ENCODE measurements around the gene PPIL6.

Gene PPIL6

DNA sequence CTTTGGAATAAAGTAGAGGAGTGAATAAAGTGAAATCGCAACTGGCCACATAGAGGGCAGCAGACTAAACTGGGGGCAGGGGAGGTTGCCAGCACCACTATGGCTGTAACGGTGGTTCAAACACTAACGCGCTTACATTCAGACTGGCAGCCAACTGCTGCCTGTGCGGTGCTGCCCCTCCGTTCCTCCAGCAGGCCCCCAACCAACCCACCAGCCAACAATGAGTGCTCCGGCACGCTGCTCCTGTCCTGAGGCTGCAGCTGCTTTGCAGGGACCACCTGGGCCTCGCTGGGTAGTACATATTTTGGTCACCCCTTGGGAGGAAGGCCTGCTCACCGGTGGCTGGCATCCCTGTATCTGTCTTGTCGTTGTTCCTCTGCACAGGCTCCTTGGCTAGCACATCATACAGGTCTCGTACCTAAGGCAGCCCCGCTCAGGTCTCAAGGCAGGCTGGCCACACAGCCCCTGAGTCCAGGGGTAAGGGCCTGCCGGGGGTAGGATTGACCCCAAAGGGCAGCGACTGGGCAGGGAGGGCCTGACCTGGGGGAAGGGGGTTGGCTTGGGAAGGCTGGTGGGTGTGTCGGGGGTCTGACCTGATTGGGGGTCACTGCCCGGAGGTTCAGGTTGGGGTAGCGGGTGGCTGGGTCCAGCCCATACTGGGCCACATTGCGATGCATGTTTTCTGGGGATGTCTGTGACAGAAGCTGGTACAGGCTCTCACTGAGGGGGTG, 8.8 kb upstream of the PPIL6 start:
- no peak for DNase-seq

DNA sequence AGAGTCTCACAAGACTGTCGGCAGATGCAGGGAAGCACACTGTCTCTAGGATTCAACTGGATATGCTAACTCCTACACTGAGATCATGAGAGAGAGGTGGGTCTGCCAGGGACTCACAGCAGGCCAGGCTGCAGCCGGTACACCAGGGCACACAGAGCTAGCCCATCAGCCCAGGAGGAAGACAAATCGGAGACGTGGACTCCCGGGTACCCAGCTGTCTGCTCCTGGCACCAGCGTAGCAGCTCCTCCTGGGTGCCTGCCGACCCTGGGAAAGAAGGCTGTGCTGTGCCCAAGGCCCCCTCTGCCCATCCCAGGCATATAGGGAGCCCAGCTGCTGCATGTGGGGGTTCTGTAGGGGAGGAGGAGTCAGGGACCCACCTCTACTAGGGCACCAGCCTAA, 8.2 kb upstream of the PPIL6 start:
- no peak for DNase-seq

DNA sequence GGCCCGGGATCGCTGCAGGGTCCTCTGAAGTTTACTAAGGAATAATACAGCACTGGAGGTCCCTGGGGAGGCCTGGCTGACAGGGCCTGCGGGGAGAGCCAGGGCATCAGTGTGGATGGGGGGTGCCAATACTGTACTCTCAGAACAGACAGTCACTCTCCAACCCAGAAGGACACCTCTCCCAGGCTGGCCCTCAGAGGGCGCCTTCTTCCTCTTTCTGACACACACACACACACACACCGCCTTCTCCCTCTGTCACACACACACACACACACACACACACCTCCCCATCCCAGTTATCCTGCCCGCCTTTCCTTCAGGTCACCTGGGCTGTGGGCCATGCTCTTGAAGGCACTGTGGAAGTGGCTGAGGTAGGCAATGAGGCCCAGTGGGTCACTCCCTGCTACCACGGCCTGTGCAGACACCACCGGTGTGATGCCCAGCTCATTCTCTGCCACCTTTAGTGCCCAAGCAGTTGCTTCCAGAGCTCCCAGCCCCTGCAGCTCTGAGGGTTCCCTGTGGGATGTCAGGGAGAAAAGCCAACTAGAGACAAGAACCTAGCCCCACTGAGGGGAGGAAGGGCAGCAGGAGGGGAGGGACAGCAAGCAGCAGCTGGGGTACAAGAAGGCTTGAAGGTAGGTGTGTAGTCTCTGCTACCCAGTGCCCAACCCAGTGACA, 7.6 kb upstream of the PPIL6 start:
- no peak for DNase-seq

DNA sequence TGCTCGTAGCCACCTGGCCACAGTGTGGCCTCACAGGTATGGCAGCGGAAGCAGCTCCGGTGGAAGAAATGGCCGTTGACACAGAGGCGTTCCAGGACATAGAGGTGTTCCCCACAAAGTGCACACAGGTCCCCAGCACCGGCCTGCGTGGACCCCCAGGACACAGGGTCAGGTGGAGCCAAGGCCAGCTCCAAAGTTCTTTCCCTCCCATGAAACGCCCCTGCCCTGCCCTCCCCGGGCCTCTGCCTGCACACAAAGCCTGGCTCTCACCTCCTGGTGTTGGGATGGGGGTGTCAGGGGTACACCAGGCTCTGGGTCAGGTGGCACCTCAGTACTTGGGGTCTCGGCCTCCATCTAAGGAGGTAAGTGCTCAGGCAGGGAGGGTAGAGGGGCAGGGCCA, 6.7 kb upstream of the PPIL6 start:
- DNase-seq = no peak

DNA sequence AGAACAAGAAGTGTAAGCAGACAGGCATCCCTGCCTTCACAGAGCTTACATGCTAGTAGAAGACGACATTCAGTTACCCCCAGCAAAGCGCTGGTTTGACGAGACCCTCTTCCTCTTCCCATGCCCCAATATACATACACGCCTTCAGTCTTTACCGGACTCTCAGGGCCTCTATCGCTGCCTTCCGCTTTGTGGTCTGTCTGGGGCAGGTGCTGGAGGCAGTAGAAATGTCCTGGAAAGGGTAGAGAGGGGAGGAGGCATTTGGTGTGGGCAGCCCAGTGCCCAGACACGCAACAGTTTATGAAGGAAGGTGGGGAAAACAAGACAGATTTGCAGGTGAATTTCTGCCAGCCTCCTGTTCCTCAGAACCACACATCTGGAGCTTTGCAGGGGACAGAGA, 6.1 kb upstream of the PPIL6 start:
- no peak for DNase-seq

DNA sequence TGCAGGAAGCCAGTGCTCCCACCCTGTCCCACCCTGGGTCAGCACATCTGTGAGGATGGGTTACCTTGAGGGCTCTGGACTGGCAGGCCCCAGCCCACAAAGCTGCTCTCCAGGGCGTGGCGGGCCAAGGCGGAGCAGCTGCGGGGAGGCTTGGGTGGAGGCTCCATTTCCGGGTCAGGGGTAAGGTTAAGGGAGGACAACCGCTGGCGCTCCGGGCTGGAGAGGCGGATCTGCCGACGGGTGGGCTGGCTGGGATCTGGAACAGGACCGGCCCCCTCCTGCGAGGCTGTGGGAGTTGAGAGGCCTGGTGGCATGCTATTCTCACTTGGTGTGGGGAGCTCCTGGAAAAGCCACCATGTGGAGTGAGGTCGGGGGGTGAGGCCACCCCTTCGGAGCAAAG, 5.6 kb upstream of the PPIL6 start:
- no peak for DNase-seq

DNA sequence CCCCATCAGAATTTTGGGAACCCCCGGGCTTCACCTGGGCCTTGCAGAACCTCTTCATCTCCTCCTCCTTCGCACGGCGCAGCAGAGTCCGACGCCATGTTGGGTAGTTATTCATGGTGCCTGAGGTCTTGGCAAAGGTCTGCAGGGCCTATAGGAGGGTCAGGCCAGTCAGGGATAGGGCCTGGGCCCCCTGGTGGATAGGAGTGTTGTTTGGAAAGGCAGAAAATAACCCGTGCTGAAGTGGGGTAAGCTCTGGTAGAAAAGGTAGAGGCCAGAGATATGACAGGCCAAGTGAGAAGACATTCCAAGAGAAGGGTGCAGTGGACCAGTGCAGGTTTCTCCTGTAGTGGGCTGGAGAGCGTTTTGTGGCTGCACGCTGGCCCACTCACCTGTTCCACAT, 5.0 kb upstream of the PPIL6 start:
- no peak for DNase-seq

DNA sequence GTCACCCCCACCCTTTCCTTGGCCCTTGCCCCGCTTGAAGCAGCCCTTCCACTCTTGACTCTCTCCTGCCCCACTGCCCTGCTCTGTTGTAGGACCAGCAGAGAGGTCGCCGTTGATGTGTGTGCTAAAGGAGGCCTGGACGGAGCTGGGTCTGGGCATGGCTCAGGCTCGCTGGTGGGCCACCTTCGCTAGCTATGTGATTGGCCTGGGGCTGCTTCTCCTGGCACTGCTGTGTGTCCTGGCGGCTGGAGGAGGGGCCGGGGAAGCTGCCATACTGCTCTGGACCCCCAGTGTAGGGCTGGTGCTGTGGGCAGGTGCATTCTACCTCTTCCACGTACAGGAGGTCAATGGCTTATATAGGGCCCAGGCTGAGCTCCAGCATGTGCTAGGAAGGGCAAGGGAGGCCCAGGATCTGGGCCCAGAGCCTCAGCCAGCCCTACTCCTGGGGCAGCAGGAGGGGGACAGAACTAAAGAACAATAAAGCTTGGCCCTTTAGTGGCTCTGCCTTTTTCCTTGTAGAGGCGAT, 3.1 kb upstream of the PPIL6 start:
- DNase-seq = no peak

DNA sequence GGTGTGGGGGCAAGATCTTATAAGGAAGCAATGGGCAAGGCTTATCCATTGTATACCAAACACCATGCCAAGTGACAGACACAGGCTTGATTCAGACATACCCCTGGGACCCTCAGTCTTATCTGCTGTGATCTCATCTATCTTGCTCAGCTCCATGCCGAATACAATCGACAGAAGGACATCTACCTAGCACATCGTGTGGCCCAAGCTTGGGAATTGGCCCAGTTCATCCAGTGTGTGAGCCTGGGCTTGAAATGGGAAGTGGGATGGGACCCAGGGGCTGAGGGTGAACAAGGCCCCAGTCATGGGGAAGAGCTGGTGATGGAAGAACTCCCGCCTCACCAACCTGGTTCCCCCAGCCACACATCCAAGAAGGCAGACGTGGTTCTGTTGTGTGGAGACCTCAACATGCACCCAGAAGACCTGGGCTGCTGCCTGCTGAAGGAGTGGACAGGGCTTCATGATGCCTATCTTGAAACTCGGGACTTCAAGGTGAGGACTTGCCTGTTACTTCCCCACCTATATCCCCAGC, 2.0 kb upstream of the PPIL6 start:
- no peak for DNase-seq

DNA sequence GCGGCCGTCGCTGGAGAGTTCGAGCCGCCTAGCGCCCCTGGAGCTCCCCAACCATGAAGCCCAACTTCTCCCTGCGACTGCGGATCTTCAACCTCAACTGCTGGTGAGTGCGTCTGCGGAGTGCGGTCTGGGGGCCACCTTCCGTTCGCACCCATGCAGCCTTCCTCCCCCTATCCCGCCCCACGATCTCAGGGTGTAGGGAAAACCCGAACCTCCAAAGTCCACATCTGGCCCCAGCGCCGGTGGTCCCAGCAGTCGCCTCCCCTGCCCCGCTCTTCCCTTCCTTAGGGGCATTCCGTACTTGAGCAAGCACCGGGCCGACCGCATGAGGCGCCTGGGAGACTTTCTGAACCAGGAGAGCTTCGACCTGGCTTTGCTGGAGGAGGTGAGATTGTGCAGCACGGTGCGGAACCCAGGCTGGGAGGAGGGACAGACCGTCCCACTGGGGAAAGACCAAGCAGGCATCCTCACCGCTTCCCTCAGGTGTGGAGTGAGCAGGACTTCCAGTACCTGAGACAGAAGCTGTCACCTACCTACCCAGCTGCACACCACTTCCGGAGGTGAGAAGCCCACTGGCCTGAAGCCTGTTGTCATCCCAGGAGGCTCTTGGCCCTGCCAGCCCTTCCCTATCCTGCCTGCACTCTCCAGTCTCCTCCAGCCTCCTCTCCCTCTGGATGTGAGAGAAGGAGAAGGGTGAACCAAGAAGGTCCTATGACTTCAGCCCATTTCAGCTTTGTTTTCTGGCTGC, 815 bp upstream of the PPIL6 start:
- DNase-seq = no peak

DNA sequence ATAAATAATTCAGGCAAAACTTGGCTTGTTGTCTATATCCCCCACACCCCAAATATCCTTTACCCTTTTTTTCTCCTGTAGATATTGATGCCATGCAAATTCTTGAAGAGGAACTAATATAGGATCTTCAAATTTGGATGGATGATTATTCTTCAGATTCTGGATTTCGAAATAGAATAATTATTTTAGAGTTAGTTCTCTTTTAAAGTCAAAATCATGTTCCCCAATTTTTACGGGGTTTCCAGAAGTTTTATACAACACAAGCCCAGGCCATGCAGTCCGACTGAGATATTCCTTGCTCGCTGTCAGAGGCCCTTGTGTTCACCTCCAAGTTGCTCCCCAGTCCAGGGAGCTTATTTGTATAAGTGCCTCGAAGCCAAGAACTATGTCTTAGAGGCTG, 4.4 kb downstream of the PPIL6 start:
- no peak for DNase-seq

DNA sequence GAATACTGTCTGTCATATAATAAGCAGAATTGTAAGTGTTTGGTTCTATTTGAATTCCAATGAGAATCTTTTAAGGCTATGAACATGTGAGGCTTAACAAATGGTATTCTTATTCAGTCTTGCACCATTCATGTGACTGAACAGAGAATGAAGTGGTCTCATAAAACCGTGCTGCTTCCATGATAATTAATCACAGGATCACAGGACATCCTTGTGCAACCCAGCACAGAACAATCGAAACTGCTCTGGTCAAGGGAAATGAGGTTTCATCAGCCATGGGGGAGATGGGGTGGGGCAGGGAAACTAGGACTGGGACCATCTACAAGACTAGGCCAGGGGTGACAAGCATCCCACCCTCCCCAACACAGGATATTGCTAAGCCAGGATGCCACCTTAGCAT, 6.0 kb downstream of the PPIL6 start:
- no peak for DNase-seq

DNA sequence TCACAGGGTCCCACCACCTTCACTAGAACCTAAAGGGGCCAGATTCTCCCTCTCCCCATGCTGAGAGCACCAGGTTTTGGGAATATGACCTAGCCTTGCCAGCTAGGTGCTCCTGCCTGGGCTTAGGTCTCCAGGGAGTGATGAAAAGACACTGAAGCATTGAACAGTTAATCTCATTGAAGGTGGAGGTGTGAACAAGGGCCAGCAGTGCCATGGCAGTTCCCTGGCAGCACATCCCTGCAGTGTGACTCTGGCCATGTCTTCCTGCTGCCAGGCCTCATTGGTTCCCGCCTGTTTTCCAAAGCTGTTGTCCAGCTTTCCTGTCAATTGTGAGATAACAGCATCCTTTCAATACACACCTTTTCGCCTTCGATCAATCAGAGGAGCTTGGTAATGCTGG, 10.9 kb downstream of the PPIL6 start:
- DNase-seq = no peak

DNA sequence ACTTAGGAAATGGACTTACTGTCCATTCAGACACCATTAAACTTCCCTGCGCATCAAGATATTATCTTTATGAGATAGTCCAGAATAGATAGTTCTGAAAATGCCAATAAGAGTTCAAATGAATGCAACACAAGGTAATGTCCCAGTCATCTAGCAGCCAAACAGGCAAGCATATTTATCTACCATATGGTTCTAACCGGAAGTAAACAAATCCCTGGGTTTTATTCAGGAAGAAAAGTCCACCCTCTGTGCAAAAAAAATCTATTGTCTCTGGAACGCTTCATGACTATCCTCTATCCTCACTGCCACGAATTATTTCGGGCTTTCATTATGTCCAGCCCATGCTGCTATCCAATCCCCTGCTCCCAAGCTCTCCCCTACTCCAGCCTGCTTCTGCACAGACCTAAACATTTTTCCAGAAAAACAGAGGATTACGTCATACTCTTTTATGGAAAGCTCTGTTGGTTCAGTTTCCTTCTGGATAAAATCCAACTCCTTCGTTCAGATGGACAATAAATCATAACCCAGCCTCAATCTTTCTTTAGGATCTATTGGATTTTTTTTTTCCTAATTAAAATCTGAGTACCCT, 11.4 kb downstream of the PPIL6 start:
- DNase-seq = no peak

DNA sequence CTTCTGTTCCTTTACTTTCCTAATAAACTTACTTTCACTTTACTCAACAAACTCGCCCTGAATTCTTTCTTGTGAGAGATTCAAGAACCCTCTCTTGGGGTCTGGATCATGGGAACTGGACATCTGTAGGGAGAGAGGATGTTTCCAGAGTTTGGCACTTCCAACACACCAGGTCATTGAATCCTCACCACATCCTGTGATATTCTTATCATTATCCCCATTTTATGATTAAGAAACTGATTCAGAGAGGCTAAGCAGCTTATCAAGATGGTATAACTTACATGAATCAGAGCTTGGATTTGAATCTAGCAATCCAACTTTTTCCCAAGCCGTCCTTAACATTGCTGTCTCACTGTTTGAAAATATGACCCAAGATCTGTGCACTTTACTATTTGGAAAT, 15.5 kb downstream of the PPIL6 start:
- no peak for DNase-seq

DNA sequence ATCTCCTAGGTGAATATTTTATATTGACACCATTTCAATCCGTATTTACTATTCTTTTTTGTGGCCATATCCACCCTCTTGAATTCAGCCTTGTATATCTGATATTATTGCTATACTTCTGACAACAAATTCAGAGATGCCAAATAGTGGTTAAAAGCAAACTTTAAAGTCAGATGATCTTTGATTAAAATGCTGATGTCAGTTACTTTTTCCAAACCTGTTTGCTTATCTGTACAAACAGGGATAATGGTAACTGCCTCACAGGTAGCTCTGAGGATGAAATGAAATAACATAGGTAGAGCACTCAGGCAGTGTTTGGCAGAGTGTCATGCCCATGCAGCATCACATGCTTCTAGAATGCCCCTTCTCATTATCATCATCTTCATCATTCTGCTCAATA, 19.2 kb downstream of the PPIL6 start:
- no peak for DNase-seq

DNA sequence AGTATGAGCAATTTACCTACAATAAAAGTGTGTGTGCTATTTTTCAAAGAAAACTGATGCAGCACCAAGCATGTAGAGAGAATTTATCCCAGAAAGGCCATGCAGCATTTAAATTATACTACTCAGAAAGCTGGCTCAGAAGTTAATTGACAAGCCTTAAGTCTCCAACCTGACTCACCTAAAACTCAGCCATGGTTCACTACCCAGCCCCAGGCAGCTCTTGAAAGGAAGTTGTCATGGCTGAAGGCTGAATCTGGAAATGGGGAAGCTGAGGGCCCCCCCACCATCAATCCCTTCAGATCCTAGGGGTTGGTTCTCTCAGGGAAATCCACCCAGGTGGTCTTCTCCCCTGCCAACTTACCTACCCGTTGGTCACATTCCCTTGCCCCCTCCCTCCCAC, 19.7 kb downstream of the PPIL6 start:
- no peak for DNase-seq

DNA sequence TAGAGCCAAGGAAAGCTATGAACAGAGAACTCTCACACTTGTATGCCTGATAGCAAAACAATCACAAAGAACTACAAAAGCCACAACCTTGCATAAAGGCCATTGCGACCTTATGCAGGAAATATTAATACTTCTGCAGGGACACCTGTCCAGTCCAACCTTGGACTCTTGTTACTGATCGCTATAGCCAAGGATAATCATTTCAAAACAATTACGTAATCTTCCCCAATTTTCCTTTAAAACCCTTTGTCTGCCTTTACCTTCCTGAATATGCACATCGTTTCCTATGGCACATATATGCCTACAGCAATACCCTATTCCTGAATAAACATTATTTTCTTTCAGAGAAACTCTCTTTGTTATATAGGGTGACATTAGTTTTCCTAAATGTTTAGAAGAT, 22.8 kb downstream of the PPIL6 start:
- no peak for DNase-seq

DNA sequence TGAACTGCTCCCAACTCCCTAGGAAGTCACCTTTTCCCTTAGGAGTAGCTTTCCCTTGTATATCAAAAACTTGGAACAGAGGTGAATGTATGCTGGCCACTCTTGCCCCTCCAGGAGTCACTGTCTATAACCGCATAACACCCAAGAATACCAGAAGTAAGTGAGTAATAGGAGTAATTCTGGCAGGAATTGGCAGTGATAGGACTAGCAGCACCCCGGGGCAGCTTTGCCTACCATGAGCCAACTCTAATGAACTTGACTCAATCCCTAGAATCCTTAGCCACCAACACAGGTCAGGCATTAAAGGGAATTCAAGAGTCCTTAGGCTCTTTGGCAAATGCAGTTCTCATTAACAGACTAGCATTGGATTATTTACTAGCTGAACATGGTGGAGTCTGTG, 29.4 kb downstream of the PPIL6 start:
- DNase-seq = no peak

DNA sequence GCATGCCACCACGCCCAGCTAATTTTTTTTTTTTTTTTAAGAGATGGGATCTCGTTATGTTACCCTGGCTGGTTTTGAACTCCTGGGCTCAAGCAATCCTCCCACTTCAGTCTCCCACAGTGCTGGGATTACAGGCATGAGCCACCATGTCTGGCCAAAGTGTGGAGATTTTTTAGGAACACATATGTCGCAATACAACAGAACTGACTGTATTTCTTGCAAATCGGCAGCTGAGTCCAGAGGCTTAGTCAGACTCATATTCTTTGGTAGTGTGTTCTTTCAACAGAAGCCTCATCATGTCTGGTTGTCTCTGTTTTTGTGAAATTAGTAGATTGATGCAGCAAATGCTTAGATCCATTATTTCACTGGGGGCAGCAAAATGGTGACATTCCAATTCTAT, 34.2 kb downstream of the PPIL6 start:
- DNase-seq = no peak

DNA sequence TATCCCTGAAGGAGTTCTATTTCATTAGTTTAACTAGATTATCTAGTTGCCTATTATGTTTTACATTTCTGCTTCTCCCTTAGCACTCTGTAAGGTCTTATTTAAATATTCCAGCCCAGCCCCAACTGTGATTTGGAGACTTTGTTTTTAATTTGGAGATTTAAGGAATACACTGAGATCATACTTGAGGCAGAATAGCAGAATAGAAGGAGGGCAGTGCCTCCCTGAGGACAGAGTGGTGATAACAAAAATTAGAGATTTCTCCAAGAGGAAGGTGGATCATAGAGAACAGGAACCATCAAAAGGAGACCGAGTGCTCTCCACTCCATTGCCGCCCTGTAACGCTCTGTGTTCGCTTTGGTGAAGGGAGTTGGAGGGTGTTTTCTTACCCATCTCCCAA, 43.4 kb downstream of the PPIL6 start:
- DNase-seq = no peak

DNA sequence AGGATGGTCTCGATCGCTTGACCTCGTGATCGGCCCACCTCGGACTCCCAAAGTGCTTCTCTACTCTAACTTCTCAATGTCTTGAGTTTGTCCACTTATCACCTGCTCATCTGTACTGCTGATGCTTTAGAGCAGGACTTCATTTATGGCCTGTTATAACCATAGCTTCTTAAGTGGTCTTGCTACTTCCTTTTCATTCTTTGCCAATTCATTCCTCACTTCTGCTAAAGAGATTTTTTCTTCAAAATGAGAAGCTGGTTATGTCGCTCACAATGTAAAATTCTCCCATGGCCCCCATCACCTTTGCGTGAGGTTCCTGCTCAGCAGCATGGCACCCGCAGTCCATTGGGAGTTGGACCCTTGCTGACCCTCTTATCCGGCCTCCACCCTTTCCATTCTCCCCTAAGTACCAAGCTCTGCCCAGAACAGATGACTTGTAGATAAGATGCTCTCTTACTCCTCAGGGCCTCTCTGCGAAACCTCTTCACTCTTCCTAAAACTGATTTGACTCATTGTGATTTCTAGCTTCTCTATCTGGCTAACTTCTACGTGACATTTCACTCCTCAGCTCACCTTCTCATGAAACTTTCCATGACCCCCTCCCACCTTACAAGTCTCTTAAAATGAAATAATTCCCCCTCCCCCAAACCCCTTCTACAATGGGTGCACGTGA, 44.2 kb downstream of the PPIL6 start:
- no peak for DNase-seq

DNA sequence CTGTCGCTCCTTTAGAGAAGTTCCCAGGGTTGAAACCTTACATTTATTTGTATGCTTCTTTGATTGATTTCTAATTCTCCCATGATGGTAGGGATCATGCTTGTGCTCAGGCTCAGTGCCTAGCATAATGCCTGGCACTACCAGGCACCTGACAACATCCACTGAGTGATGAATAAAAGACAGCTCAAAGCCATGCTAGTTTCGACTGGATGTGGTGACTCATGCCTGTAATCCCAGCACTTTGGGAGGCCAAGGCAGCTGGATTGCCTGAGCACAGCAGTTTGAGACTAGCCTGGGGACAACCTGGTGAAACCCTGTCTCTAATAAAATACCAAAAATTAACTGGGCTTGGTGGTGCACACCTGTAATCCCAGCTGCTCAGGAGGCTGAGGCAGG, 46.5 kb downstream of the PPIL6 start:
- DNase-seq = no peak

Measured in DMS 273 treated with DMSO at 0.1 percent for 48 hours (cell line).